ENCODE data around the gene FAM222B. TPM values are rescaled to one million over a fixed set of nuclear protein-coding genes. Genes with fewer than 3 reads are reported as not detected.

Gene FAM222B
- total RNA-seq, 2 experiments from 2014 or later = 4.0 to 15.2 TPM

GRCh38 chr17:28883967-28884702 is 41.5 kb upstream of the FAM222B start:
- no peak overlapping the region for H3K27ac ChIP-seq (ENCODE audit: low read depth, low read length, poor library complexity, severe bottlenecking)
- H3K4me2 ChIP-seq (ENCODE audit: low read length) = no peak overlapping the region
- no peaks in the 10 kb centered on the region for H3K9me2 ChIP-seq (ENCODE audit: insufficient read depth, low read length)
- no peak for DNase-seq (ENCODE audit: low spot score)
- no peaks in the 10 kb centered on the region for H3K9me3 ChIP-seq (ENCODE audit: low read length)
- ChIA-PET CTCF (ENCODE audit: unreplicated experiment) (no interaction called here), POLR2A (no interaction called here)
- peaks cover 44% of the 10 kb centered on the region for H3K36me3 ChIP-seq (ENCODE audit: insufficient read depth, low read length)
- H3K4me3 ChIP-seq (ENCODE audit: low read depth, low read length, poor library complexity, severe bottlenecking) = no peak overlapping the region
- no peaks in the 10 kb centered on the region for H4K20me1 ChIP-seq (ENCODE audit: insufficient read depth, low read length)
- intact Hi-C loops (cut with micrococcal nuclease; ENCODE audit: unreplicated experiment) = no loop called here
- H2AFZ ChIP-seq (ENCODE audit: low read length) = no peak overlapping the region
- no TSS peak for BruUV-seq (replicated peaks)
- H3K4me1 ChIP-seq (ENCODE audit: insufficient read depth, low read length, poor library complexity, severe bottlenecking) = peaks cover 17% of the 10 kb centered on the region
- no peaks in the 10 kb centered on the region for H3K79me2 ChIP-seq (ENCODE audit: insufficient read depth, low read depth, low read length)
- TF ChIP-seq EZH2phosphoT487 (IDR thresholded peaks at IDR 0.05; ENCODE audit: borderline replicate concordance, low read depth, low read length) = no peak
- TF ChIP-seq CTCF (conservative IDR thresholded peaks at IDR 0.05; ENCODE audit: low read length) = no peak

GRCh38 chr17:28882154-28882895 is 39.7 kb upstream of the FAM222B start:
- intact Hi-C loops (cut with micrococcal nuclease; ENCODE audit: unreplicated experiment) = no loop called here
- H3K36me3 ChIP-seq (ENCODE audit: insufficient read depth, low read length) = peaks cover 57% of the 10 kb centered on the region
- no peaks in the 10 kb centered on the region for H4K20me1 ChIP-seq (ENCODE audit: insufficient read depth, low read length)
- no peaks in the 10 kb centered on the region for H3K9me3 ChIP-seq (ENCODE audit: low read length)
- no peak overlapping the region for H2AFZ ChIP-seq (ENCODE audit: low read length)
- POLR2A ChIA-PET = no interaction called here
- H3K79me2 ChIP-seq (ENCODE audit: insufficient read depth, low read depth, low read length) = no peaks in the 10 kb centered on the region
- CTCF ChIA-PET (ENCODE audit: unreplicated experiment) = no interaction called here
- no peak for DNase-seq (ENCODE audit: low spot score)
- H3K27ac ChIP-seq (ENCODE audit: low read depth, low read length, poor library complexity, severe bottlenecking) = no peak overlapping the region
- TF ChIP-seq CTCF (conservative IDR thresholded peaks at IDR 0.05; ENCODE audit: low read length) (no peak), EZH2phosphoT487 (IDR thresholded peaks at IDR 0.05; ENCODE audit: borderline replicate concordance, low read depth, low read length) (no peak)
- no peaks in the 10 kb centered on the region for H3K4me1 ChIP-seq (ENCODE audit: insufficient read depth, low read length, poor library complexity, severe bottlenecking)
- BruUV-seq (replicated peaks) = TSS peak; percentile 26
- no peak overlapping the region for H3K4me2 ChIP-seq (ENCODE audit: low read length)
- H3K4me3 ChIP-seq (ENCODE audit: low read depth, low read length, poor library complexity, severe bottlenecking) = no peak overlapping the region
- no peaks in the 10 kb centered on the region for H3K9me2 ChIP-seq (ENCODE audit: insufficient read depth, low read length)

GRCh38 chr17:28881533-28882056 is 39.0 kb upstream of the FAM222B start:
- no peak for TF ChIP-seq CTCF (conservative IDR thresholded peaks at IDR 0.05; ENCODE audit: low read length)
- Histone ChIP-seq H3K9me3 (ENCODE audit: low read length) (no peaks in the 10 kb centered on the region), H3K27ac (ENCODE audit: low read depth, low read length, poor library complexity, severe bottlenecking) (no peak overlapping the region), H3K4me2 (ENCODE audit: low read length) (no peak overlapping the region), H4K20me1 (ENCODE audit: insufficient read depth, low read length) (no peaks in the 10 kb centered on the region), H3K36me3 (ENCODE audit: insufficient read depth, low read length) (peaks cover 57% of the 10 kb centered on the region), H3K9me2 (ENCODE audit: insufficient read depth, low read length) (no peaks in the 10 kb centered on the region), H3K4me3 (ENCODE audit: low read depth, low read length, poor library complexity, severe bottlenecking) (no peak overlapping the region), H2AFZ (ENCODE audit: low read length) (no peak overlapping the region), H3K79me2 (ENCODE audit: insufficient read depth, low read depth, low read length) (no peaks in the 10 kb centered on the region), H3K4me1 (ENCODE audit: insufficient read depth, low read length, poor library complexity, severe bottlenecking) (no peaks in the 10 kb centered on the region)
- ChIA-PET POLR2A (no interaction called here), CTCF (ENCODE audit: unreplicated experiment) (no interaction called here)
- BruUV-seq (replicated peaks) = no TSS peak
- intact Hi-C loops (cut with micrococcal nuclease; ENCODE audit: unreplicated experiment) = no loop called here
- DNase-seq (ENCODE audit: low spot score) = no peak
